T-cell (primary cell): ENCODE measurements around the gene TMC4. TPM values are rescaled to one million over a fixed set of nuclear protein-coding genes. Genes with fewer than 3 reads are reported as not detected.
A peak's percentile ranks its signal among the peaks of the same experiment; 100 is the strongest.

Experiments used
- ATAC-seq, 4 experiments: fragments of 200-7000 bp in 3 of 4; fragments of 150-1000 bp in 1 of 4; cut with Tn5 transposase; replicated peaks in 1 of 4; 1 replicate in 3 of 4; 2 replicates in 1 of 4; pipeline ENCODE4 v1.10.0; 2021; ENCODE audit warnings: moderate library complexity in 3 of 4, mild to moderate bottlenecking in 2 of 4, moderate number of reproducible peaks in 1 of 4
- CTCF ChIA-PET, 2 donors: fragments of 300-600 bp; sonication (Branson Sonifier 250); formaldehyde crosslinking; loops; one replicate each; lab custom pipeline; 2022; ENCODE audit warnings: antibody characterized with exemption in 2 of 2; lab: Charles Lee
- POLR2A ChIA-PET, 2 donors: fragments of 300-600 bp; sonication (Branson Sonifier 250); formaldehyde crosslinking; loops; one replicate each; lab custom pipeline; 2022; ENCODE audit warnings: antibody characterized with exemption in 2 of 2; lab: Charles Lee
- DNase-seq, 35 experiments: peaks; one replicate each; pipeline versions ENCODE4 v3.0.0 to v3.0.0-alpha.2; 2013 to 2023
- H3K27ac ChIP-seq: one replicate; pipeline ENCODE4 v1.5.1; 2013; ENCODE audit warnings: low read length
- H3K27me3 ChIP-seq, 2 experiments: replicated peaks in 1 of 2; 1 replicate in 1 of 2; 2 replicates in 1 of 2; pipeline versions ENCODE4 v1.6.1 to v1.7.0; 2013; ENCODE audit warnings: low read length in 1 of 2, mixed read lengths in 1 of 2; ENCODE audit not compliant: control insufficient read depth in 2 of 2, insufficient read depth in 2 of 2; ENCODE audit errors: extremely low read depth in 1 of 2
- H3K36me3 ChIP-seq, 2 donors: 1 replicate in 1 of 2; 2 replicates in 1 of 2; pipeline versions ENCODE4 v1.6.1 to v1.7.0; 2013; ENCODE audit warnings: low read length in 1 of 2; ENCODE audit not compliant: control insufficient read depth in 2 of 2, insufficient read depth in 1 of 2; ENCODE audit errors: extremely low read depth in 1 of 2
- H3K4me1 ChIP-seq, 2 experiments: 1 replicate in 1 of 2; 2 replicates in 1 of 2; pipeline versions ENCODE4 v1.6.1 to v1.7.0; 2013; ENCODE audit warnings: low read length in 2 of 2, mixed read lengths in 1 of 2; ENCODE audit not compliant: insufficient read depth in 2 of 2, control insufficient read depth in 1 of 2; ENCODE audit errors: extremely low read depth in 1 of 2
- H3K4me3 ChIP-seq, 2 donors: 1 replicate in 1 of 2; 2 replicates in 1 of 2; pipeline versions ENCODE4 v1.5.1 to v1.7.0; 2013; ENCODE audit warnings: mild to moderate bottlenecking in 2 of 2, low read length in 1 of 2, moderate library complexity in 1 of 2; ENCODE audit not compliant: control insufficient read depth in 1 of 2; ENCODE audit errors: extremely low read depth in 1 of 2
- H3K9me3 ChIP-seq: 2 replicates; pipeline ENCODE4 v1.7.0; 2013
- H3K27ac Mint-ChIP-seq, 2 donors: one replicate each; pipeline ENCODE4 v1.8.0; 2020 to 2021; ENCODE audit warnings: mild to moderate bottlenecking in 2 of 2, mixed read lengths in 2 of 2
- H3K27me3 Mint-ChIP-seq, 2 donors: one replicate each; pipeline ENCODE4 v1.8.0; 2021 to 2022; ENCODE audit warnings: mixed read lengths in 2 of 2
- H3K36me3 Mint-ChIP-seq: one replicate; pipeline ENCODE4 v1.8.0; 2021; ENCODE audit warnings: mixed read lengths
- H3K4me1 Mint-ChIP-seq, 3 donors: one replicate each; pipeline ENCODE4 v1.8.0; 2020 to 2022; ENCODE audit warnings: mixed read lengths in 3 of 3, mild to moderate bottlenecking in 1 of 3
- H3K4me3 Mint-ChIP-seq, 3 donors: one replicate each; pipeline ENCODE4 v1.8.0; 2020 to 2022; ENCODE audit warnings: mild to moderate bottlenecking in 3 of 3, mixed read lengths in 3 of 3, moderate library complexity in 3 of 3
- H3K9me3 Mint-ChIP-seq, 3 donors: one replicate each; pipeline ENCODE4 v1.8.0; 2020 to 2022; ENCODE audit warnings: mixed read lengths in 3 of 3
- WGBS: methylation state at CpG from one replicate; pipeline ENCODE4 v1.1.5; 2013; ENCODE audit warnings: missing lambda C conversion rate; ENCODE audit not compliant: insufficient coverage; 5-methylcytosine and 5-hydroxymethylcytosine counted together
- total RNA-seq, 35 experiments: library from RNA in 6 of 35; stranded (reverse) in 6 of 35; fragments of 120-200 nt in 1 of 35; gene quantifications; one replicate each; pipeline versions ENCODE4 v1.2.1 to v1.2.4 and lab custom pipeline; 2013 to 2026

TMC4 gene
- total RNA-seq, 5 donors from 2014 or later (not counting 1 experiment from before 2014, with no cell fraction given), result 0.78 to 2.6 (median 1.4) TPM

DNA sequence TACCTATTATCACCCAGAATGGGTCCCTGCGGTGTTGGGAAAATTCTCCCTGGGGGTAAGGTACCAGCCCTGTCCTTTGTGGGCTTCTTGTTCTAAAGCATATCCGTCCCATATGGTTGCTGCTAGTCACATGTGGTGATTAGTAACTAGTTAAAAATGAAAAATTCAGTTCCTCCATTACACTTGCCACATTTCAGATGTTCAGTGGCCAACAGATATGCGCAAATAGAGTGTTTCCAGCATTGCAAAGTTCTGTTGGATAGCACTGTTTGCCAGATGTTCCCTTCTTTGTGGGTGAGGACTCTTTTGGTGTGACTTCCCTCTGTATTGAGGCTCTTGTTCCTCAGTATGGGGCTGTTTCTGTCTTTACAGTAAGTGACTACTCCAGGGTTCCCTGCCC lies 31.6 kb downstream of the TMC4 start:
- no peaks in the 10 kb centered on the region for H3K9me3 ChIP-seq
- no peaks in the 10 kb centered on the region for H3K27me3 Mint-ChIP-seq
- no peak overlapping the region for H3K27ac ChIP-seq
- no CpG with 5 or more reads among the region's 3 CpGs for WGBS
- peaks cover 8 to 39% of the 10 kb centered on the region in 2 experiments for H3K4me1 ChIP-seq
- no peak overlapping the region for H3K27ac Mint-ChIP-seq
- CTCF ChIA-PET, result no interaction called here
- H3K4me1 Mint-ChIP-seq, result peaks cover 42 to 46% (median 42%) of the 10 kb centered on the region in 3 donors
- POLR2A ChIA-PET, result no interaction called here
- H3K27me3 ChIP-seq, result no peaks in the 10 kb centered on the region
- no peak overlapping the region for H3K4me3 Mint-ChIP-seq
- no peaks in the 10 kb centered on the region for H3K9me3 Mint-ChIP-seq
- H3K36me3 Mint-ChIP-seq, result peaks cover 32% of the 10 kb centered on the region
- peaks cover 15 to 63% of the 10 kb centered on the region in 2 donors for H3K36me3 ChIP-seq
- DNase-seq (no peak), ATAC-seq (no peak)
- no peak overlapping the region for H3K4me3 ChIP-seq

DNA sequence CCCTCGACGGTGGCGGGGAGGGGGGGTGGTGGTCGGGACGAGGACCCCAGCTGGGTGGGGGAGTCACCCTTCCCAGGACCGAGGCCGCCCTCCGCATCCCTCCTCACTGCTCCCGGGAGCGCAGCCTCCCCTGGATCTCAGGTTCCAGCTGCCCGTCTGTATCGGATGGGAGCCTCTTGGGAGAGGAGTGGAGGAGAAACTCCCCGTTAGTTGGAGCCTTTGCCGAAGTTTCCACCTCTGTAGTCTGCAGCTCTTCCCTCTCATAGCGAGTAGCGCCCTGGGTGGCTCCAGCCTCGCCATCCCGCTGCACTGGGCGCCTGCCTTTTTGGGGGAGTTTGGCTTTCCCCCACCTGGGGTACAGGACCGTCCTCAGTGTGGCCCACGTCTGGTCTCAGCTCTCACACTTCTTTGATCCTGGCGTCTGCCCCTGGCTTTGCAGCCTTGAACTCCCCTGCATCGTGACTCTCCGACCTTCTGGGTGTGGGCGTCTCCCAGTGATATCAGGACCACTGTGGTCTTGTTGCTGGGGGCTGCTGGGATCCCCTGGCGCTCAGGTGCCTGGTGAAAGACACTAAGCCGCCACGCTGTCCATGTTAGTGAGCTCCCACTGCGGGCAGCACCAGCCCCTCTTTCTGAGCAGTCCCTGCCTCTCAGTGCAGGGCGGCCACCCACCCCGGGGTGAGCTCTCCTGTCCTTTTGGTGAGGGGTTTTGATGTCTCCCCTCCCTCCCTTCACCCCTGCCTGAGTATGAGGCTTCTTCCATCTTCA lies 34.3 kb downstream of the TMC4 start:
- H3K27me3 ChIP-seq, result peaks cover 0 to 5% of the 10 kb centered on the region in 2 experiments
- H3K27ac Mint-ChIP-seq, result peak overlapping the region; percentile 89 to 91
- no peaks in the 10 kb centered on the region for H3K9me3 Mint-ChIP-seq
- peak overlapping the region; percentile 78 to 88 (median 87) for H3K4me3 Mint-ChIP-seq
- no peaks in the 10 kb centered on the region for H3K27me3 Mint-ChIP-seq
- DNase-seq (peak in 1 of 35 experiments; percentile 31), ATAC-seq (no peak)
- no peaks in the 10 kb centered on the region for H3K9me3 ChIP-seq
- H3K27ac ChIP-seq, result peak overlapping the region; percentile 16
- ChIA-PET POLR2A (interaction anchor here in 1 of 2 donors (0.6 kb wide), 1 partner anchor 12 kb away, joined by 6 read pairs; no protein-coding TSS in a partner anchor), CTCF (no interaction called here)
- peak overlapping the region; percentile 26 to 73 for H3K4me3 ChIP-seq
- WGBS, result 17% methylated on average over 10 of the region's 31 CpGs
- H3K36me3 Mint-ChIP-seq, result peaks cover 15% of the 10 kb centered on the region
- H3K4me1 Mint-ChIP-seq, result peaks cover 49 to 57% (median 54%) of the 10 kb centered on the region in 3 donors
- peaks cover 13 to 47% of the 10 kb centered on the region in 2 experiments for H3K4me1 ChIP-seq
- H3K36me3 ChIP-seq, result peaks cover 6 to 36% of the 10 kb centered on the region in 2 donors

DNA sequence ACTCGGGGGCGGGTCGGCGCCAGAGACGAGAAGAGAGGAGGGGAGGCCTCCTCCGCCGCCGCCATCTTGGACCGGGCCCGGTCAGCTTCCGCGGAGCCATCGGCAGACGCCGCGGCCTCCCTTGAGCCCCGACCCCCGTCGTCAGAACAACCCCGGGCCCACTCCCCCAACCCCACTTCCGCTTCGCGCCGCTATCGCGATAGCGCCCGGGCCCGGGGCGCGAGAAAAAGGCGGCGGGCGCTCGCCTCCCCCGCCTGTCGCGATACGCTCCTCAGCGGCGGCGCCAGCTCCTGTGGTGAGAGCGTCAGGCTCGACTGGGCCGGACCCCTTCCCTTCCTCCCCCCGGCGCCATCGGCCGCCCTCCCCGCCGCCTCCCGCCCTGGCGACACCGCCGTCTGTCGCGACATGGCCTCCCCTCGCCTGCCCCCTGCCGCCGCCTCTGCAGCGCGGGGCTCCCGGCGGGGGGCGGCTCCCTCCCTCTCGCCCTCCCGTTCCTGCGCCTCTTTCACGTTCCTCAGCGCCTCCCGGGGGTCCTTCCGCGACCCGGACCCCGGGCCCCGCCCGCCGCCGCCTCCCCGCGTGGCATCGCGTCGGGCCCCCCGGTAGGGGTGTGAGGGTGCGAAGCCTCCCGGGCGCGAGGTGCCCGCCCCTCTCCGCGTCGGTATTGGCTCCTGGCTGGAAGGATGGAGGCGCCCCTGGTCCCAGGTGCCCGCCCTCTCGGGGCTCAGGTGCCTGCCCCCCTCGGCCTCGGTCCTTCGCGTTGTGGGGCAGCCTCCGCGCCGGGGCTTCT lies 35.1 kb downstream of the TMC4 start, which contains the start of gene CNOT3:
TSS of gene CNOT3 (plus strand) at position 64 of the 790 bp plus-strand sequence. CDS start 5,217 bp downstream, outside the sequence.
- Mint-ChIP-seq H3K4me3 (peak within 1 kb of the TSS; percentile 78 to 88 (median 87)), H3K27ac (peak within 1 kb of the TSS; percentile 90 to 92), H3K9me3 (no peaks in the 10 kb centered on the region), H3K4me1 (peaks cover 49 to 57% (median 54%) of the 10 kb centered on the region in 3 donors), H3K27me3 (no peaks in the 10 kb centered on the region), H3K36me3 (peaks cover 7% of the 10 kb centered on the region)
- ChIA-PET POLR2A (interaction anchor here (0.8 to 1.7 kb wide), 13 partner anchors 13 to 1983 kb away, joined by 3 to 30 read pairs (median 6); partner anchors contain the start of genes LENG1 (in 1 of the 2), LENG8 (in 1 of the 2), MBOAT7 (in 1 of the 2) and PRPF31 (in 1 of the 2)), CTCF (interaction anchor here in 1 of 2 donors (0.5 to 1.9 kb wide), 13 partner anchors 19 to 1534 kb away, joined by 3 to 26 read pairs (median 4); partner anchors contain the start of genes LENG1, MBOAT7, PRPF31 and RPS9)
- Histone ChIP-seq H3K4me3 (peak within 1 kb of the TSS; percentile 67 to 73), H3K9me3 (no peaks in the 10 kb centered on the region), H3K36me3 (peaks cover 2 to 28% of the 10 kb centered on the region in 2 donors), H3K27ac (peak within 1 kb of the TSS; percentile 70), H3K27me3 (peaks cover 0 to 5% of the 10 kb centered on the region in 2 experiments), H3K4me1 (peaks cover 13 to 51% of the 10 kb centered on the region in 2 experiments)
- ATAC-seq (no peak), DNase-seq (peak in 23 of 35 experiments; percentile 12 to 55 (median 33))
- WGBS, result under 1% methylated on average over 75 of the region's 103 CpGs

DNA sequence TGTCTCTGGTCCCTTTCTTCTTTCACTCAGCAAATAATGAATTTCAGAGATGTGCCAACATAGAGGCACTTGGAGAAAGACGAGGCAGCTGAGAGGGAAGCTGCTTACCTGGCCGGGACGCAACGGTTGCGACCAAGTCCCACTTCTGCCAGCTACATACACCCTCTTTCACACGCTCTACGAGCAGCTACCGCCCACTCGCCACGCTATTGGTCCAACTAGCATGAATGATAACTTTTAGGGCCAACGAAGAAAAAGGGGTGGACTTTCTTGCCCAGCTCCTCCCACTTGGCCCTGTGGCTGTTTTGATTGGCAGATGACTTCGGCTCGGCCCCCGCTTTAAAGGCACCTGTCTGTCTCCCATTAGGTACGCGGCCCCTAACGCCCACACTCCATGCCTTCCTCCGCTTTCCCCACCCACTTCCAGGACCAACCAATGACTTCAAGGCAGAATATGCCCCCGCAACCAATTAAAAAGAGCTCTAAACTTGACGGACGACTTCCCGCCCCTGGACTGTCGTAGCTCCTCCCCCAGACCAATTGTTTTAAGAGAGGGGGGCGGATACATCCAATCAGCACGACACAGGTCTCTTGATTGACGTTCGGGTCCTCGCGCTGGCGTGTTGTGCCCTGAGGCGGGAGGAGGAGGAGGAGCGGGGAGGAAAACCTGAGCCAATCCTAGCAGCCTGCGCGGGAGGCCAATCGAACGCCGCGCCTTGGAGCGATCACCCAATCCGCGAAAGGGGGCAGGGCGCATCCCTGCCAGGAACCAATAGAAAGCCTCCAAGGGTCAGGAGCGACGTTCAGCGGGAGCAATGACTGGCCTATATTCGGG lies 35.9 kb downstream of the TMC4 start:
- CTCF ChIA-PET, result interaction anchor here in 1 of 2 donors (0.5 to 1.9 kb wide), 16 partner anchors 20 to 1534 kb away, joined by 3 to 26 read pairs (median 4); partner anchors contain the start of genes LENG1, MBOAT7, PRPF31 and RPS9
- peak; percentile 80 to 84 (median 81) for ATAC-seq
- peaks cover 3% of the 10 kb centered on the region for H3K36me3 Mint-ChIP-seq

DNA sequence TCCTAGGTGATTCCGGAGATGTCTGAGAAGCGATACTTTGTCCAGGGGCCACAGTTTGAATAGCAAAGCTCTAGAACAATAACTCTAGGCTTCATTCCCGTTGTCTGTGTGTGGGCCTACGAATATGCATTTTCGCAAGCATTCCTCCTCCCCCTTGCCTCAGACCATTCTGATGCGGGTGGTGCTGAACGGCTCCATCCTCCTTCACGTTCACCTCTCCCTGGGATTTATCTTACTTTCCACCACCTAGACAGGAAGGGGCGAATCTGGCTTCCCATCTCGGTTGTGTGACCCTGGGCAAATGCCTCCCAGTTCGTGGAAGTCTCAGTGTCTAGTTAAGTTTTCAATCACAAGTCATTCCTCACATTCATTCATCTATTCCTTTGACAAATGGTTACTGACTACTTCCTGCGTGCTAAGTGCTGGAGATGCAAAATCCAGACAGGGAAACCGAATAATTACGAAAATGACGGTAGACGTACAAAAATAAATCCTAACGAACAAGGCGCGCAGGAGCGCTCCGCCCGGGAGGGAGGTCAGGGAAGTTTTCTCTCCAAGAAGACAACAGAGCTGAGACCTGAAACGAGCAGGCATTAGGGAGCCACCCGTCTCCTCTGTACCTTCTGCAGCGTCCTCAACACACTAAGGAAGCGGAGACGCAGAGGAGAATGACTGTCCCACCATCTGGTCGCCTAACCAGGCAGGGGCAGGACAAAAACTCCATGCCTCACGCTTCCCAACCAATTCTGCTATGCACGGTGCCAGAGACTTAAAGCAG lies 36.7 kb downstream of the TMC4 start:
- 13% methylated on average over 17 of the region's 30 CpGs for WGBS
- no peaks in the 10 kb centered on the region for H3K27me3 Mint-ChIP-seq
- peak overlapping the region; percentile 56 to 67 for H3K4me3 ChIP-seq
- no peak for ATAC-seq
- peaks cover 2 to 17% of the 10 kb centered on the region in 2 donors for H3K36me3 ChIP-seq
- peaks cover 3% of the 10 kb centered on the region for H3K36me3 Mint-ChIP-seq
- H3K4me3 Mint-ChIP-seq, result peak overlapping the region; percentile 78 to 87 (median 85)
- H3K9me3 Mint-ChIP-seq, result no peaks in the 10 kb centered on the region
- H3K4me1 ChIP-seq, result peaks cover 13 to 46% of the 10 kb centered on the region in 2 experiments
- DNase-seq, result peak in 1 of 35 experiments; percentile 4
- peaks cover 0 to 5% of the 10 kb centered on the region in 2 experiments for H3K27me3 ChIP-seq
- ChIA-PET POLR2A (interaction anchor here (0.8 to 1.7 kb wide), 11 partner anchors 21 to 1985 kb away, joined by 3 to 30 read pairs (median 5); partner anchors contain the start of genes PRPF31 (in 2 of the 2), TFPT (in 2 of the 2), LENG1 (in 1 of the 2) and LENG8 (in 1 of the 2)), CTCF (interaction anchor here in 1 of 2 donors (0.6 to 1.9 kb wide), 12 partner anchors 21 to 1535 kb away, joined by 3 to 26 read pairs (median 4); partner anchors contain the start of genes LENG1, MBOAT7, PRPF31 and TFPT)
- H3K4me1 Mint-ChIP-seq, result peaks cover 40 to 45% (median 42%) of the 10 kb centered on the region in 3 donors
- no peaks in the 10 kb centered on the region for H3K9me3 ChIP-seq
- peak overlapping the region; percentile 90 to 92 for H3K27ac Mint-ChIP-seq
- peak overlapping the region; percentile 25 for H3K27ac ChIP-seq

More for the DNA sequence above, 35.9 kb downstream of the TMC4 start:
- H3K27me3 ChIP-seq, result peaks cover 0 to 5% of the 10 kb centered on the region in 2 experiments
- peaks cover 0 to 20% of the 10 kb centered on the region in 2 donors for H3K36me3 ChIP-seq
- no peaks in the 10 kb centered on the region for H3K27me3 Mint-ChIP-seq
- DNase-seq, result peak; percentile 95 to 100 (median 99)
- H3K9me3 ChIP-seq, result no peaks in the 10 kb centered on the region
- H3K9me3 Mint-ChIP-seq, result no peaks in the 10 kb centered on the region
- peak overlapping the region; percentile 90 to 92 for H3K27ac Mint-ChIP-seq
- peak overlapping the region; percentile 67 to 73 for H3K4me3 ChIP-seq
- WGBS, result under 1% methylated on average over 32 of the region's 46 CpGs
- peaks cover 47 to 53% (median 50%) of the 10 kb centered on the region in 3 donors for H3K4me1 Mint-ChIP-seq
- H3K27ac ChIP-seq, result peak overlapping the region; percentile 70
- POLR2A ChIA-PET, result interaction anchor here (0.8 to 1.7 kb wide), 15 partner anchors 12 to 1984 kb away, joined by 3 to 30 read pairs (median 5); partner anchors contain the start of genes PRPF31 (in 2 of the 2), TFPT (in 2 of the 2), LENG1 (in 1 of the 2) and LENG8 (in 1 of the 2)
- peaks cover 13 to 51% of the 10 kb centered on the region in 2 experiments for H3K4me1 ChIP-seq
- peak overlapping the region; percentile 78 to 87 (median 85) for H3K4me3 Mint-ChIP-seq
